Daoy (cell line): Measurements from ENCODE around the gene FAM78A. TPM values are rescaled to one million over a fixed set of nuclear protein-coding genes. Genes with fewer than 3 reads are reported as not detected.

ENCODE experiments used
- DNase-seq: peaks from one replicate; pipeline ENCODE4 v3.0.0-alpha.2; 2015; ENCODE audit warnings: low read depth
- total RNA-seq: library from RNA; depleted of rRNA; stranded (reverse); fragments of >200 nt; shearing (Covaris generic); gene quantifications from 2 replicates; pipeline ENCODE4 v1.2.3, GENCODE V29; 2014

The FAM78A gene
- total RNA-seq, 1 experiment from 2014 or later = 0.51 TPM

DNA sequence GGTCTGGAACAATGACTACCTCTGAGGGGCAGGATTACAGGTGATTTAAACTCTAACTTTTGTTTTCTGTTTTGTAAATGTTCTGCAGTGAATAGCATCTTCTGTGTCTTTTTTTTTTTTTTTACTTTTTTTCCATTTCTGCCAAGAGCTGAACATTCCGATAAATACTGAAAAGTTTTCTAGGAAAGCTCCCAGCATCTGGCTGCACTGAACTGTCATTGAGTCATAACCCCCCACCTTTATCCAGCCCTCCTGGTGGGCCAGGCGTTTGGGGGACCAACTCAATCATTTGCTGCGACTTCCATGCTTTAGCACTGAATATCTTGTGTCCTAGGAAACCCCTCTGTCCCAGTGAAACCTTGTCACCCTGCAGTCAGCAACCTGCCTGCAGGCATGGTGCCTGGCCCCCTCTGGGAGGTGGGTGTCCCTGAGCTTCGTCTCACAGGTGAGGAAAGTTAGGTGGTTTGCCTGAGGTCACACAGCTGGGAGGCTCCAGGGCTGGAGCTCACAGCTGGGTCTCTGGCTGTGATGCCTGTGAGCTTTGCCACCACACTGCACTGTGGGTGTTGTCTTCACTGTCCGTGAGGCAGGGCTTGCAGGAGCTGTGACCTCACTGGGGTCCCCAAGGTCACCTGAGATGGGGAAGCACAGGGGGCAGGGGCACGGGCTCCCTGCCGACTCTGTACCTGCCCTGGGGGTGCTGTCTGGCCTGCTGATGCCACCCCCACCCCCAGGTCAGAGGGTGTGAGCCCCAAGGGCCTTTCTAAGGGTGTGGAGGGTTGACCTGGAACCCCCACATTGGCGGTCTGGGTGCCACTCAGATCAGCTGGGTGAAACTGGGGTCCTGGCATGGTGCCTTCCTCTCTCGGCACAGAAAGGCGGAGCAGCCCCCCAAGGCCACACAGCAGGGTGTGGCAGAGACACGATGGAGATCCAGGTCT lies 27.3 kb upstream of the FAM78A start:
- DNase-seq = no peak

DNA sequence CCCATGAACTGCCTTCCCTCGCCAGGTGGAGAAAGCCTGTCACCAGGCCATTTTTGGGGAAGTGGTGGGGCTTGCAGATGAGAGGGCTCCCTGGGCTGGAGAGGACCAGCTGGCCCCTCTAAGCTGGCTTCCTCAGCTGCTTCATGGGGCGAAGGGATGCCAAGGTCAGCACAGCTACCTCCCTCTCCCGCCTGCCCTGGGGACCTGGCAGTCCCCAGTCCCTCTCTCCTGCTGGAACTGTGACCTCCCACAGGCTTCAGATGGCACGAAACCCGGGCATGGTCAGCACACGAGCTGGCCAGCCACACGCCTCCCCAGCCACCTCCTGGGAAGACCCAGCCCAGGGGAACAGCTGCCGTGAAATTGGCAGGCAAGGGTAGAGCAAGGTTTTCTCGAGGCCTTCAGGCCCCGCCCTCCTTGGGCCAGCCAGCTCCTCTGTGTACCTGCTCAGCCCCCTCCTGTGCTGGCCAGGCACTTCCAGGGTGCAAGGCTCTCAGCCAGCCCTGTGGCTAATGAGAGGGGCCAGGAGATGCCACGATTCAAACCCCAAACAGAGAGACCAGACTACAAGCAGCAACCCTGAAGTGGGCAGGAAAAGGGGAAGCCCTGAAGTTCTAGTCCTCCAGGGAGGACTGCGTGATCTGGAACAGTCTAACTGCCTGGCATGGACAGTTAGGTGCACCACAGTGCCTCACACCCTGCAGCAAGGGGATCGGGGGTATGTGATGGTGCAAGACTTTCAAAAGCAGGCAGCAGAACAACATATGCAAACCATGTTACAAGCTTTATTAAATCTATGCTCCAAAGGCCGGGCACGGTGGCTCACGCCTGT lies 26.1 kb upstream of the FAM78A start:
- DNase-seq = no peak

DNA sequence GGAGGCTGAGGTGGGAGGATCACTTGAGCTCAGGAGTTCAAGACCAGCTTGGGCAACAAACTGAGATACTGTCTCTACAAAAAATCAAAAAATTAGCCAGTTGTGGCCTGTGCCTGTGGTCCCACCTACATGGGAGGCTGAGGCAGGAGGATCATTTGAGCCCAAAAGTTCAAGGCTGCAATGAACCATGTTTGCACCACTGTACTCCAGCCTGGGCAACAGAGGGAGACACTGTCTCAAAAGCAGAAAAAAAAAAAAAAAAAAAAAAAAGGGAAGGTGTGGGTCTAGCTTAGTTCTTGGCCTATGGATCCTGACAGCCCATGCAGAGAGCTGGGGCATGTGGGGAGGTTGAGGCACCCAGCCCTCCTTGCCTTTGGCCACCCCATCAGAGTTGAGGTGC lies 24.1 kb upstream of the FAM78A start:
- no peak for DNase-seq

DNA sequence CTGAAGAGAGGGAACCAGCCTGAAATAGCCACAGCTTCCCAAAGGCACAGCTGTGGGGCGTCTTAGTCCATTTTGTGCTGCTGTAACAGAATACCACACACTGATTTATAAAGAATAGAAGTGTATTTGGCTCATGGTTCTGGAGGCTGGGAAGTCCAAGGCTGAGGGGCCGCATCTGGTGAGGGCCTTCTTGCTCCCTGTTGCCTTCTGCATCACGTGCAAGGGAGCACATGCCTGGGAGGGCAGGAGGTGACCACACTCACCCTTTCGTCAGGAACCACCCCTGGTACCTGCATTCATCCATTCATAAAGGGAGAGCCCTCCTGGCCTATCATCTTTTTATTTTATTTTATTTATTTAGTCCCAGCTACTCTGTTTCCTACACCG lies 23.6 kb upstream of the FAM78A start:
- no peak for DNase-seq

DNA sequence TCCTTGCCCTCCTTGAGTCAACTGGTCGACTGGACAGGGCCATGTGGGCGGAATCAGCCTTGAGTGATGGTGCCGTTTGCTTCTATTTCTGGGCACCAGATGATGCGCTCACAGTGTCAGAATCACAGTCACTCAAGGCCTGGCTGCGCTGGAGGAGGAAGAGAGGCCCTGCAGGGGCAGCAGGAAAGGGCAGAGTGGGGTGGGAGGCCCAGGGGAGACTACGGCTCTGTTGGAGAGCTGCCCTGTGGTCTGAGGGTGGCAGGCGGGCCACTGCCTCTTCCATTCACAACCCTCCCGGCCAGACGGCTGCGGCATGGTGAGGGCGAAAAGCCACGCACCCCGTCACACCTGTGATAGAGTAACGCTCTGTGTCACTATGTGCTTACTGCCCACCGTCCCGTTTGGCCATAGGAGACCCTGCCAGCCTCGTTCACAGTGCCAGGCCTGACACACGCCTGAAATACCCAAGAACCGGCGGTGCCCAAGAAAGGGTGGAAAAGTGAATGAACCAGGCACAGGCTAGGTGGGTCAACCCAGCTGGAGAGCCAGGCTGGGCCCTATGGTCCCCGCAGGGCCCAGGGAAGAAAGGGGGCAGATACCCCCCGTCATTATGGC lies 23.1 kb upstream of the FAM78A start:
- no peak for DNase-seq

DNA sequence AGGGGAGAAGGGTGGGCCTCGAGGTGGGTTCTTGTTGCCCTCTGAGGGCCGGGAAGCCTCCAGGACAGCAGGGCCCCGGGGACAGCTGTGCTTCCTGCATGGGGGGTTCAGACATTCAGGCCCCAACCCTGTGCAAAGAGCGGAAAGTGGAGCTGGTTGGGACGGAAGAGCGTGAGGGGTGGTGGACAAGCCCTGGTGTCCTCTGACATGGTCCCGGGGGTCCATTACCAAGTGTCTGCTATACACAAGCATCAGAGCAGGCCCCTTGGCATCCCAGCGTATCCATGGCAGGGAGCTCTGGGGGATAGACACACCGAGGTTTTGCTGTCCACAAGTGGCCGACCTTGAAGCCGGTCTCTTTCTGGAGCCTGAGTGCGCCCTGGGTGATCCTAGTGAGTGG lies 22.5 kb upstream of the FAM78A start:
- no peak for DNase-seq

DNA sequence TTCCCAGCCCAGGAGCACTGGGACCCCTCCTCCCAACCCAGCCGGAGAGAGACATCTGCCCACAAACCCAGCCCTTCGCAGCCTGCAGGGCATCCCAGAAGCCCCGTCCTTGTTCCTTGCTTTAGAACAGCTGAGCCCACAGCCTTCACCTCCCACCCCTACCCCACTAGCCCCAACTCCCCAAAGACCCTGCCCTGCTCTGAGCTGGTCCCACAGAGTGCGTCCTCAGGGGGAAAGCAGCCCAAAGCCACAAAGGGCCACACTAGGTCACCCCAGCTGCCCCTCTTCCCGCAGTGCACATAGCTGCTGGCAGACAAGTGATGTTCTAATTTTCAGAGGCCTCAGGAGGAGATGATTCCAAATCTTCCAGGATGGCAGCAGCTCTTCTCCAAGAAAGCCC lies 22.0 kb upstream of the FAM78A start:
- DNase-seq = no peak

DNA sequence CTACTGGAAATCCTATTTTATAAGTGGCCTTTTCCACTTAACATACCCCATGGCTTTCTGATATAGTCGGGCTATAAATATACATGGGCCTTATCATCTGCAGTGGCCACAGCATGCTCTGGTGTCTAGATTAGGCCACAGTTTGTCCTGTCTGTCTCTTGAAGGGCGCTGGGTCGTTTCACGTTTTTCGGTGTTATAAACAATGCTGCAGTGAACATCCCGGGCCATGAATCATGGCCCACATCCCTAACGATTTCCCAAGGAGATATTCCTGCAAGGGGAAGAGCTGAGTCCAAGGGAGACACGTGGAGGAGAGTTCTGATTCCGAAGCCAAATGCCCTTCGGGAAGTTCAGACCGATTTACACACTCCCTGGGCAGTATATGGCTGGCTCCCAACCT lies 21.6 kb upstream of the FAM78A start:
- DNase-seq = no peak

DNA sequence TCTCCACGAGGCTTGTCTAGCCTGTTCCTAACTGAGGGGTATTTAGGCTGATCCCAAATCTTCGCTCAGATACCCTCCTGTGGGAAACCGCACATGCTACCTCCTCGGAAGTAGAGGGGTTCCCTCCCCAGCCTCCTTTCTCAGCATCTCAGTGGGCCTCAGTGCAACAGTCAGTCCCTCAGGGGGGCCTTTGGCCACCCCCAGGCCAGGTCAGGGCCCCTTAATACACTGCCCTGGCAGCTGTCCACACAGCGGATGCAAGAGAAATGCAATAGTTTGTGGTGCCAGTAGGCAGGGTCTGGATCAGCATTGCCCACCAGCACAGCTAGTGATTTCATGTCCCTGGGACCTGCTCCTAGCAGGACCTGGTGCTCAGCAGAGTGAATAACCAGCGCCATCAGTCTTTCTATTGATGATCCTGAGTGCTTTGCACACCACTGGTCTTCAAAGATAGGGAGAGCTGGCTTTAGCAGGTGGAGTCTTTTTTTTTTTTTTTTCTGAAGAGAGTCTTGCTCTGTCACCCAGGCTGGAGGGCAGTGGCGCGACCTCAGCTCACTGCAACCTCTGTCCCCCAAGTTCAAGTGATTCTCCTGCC lies 20.7 kb upstream of the FAM78A start:
- no peak for DNase-seq

DNA sequence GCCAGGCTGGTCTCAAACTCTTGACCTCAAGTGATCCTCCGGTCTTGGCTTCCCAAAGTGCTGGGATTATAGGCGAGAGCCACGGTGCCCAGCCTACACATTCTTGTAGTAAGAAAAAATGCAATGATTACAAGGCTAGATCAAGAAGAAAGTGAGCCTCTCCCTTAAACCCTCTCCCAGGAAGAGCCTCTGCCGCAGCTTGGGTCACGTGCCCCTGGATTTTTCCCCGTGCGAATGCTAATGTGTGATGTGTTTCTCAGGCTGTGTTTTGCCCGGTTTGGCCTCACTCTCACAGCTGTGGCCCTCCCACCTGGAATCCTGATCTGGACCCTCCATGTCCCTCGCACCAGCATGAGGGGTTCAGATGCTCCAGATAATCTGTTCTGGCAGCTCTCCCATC lies 20.1 kb upstream of the FAM78A start:
- DNase-seq = no peak

DNA sequence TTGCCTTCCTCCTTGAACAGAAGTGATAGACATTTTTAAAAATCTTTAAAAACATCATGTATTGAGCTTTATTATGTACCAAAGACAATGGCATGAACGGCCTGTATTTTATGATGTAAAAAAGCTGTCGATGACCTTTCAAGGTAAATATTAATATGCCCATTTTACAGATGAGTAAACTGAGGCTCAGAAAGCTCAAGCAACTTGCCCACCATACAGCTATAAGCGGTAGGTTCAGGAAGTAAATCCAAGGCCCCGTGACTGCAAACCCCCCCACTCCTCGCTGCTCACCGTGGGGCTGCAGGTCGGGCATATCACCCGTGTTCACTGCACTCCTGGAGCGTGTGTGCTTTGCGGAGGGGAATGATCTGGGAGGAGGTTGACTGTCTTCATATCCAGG lies 16.6 kb upstream of the FAM78A start:
- no peak for DNase-seq

DNA sequence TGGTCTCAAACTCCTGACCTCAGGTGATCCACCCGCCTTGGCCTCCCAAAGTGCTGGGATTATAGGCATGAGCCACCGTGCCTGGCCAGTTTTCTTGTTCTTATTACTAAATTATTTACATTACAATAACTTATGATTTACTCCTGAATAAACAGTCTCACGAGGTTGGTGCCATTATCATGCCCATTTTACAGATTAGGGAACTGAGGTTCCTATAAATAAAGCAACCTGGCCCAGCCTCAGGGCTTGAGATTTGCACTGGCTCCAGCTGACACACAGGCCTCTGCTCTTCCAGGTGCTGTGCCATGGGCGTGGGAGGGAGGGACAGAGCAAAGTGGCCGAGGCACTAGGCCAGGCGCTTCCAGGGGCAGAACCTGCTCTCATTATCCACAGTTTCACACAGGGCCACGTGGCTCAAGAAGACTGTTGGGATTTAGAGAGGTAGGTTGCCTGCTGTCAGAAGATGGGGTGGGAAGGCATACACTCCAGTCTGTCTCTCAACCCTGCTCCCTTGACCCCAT lies 15.5 kb upstream of the FAM78A start:
- no peak for DNase-seq

DNA sequence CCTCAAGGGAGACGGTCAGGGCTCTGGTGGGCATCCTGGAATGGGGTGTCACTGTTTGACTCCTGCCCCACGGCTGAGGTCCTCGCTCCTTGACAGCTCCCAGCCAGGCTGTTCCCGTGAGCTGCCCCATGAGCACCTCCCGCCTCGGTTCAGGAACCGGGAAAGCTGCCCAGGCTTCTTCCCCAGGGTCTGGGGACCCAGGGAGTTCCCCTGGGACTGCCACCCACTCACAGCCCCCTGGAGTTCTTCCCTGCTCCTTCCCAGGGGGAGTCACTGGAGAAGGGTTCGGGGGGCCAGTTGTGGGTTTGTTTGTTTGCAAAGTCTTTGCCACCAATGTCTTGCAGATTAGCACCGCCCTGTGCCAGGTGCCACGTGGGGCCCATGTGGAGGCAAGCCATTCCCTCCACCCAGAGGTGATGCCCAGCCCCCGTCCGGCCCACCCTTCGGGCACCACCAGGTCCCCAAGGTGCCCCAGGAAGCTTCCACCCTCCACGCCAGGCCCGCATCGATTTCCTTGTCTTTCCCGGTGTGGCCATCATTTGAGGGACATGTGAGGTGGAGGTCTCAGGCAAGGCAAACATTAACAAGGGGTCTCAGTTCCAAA lies 14.6 kb upstream of the FAM78A start:
- no peak for DNase-seq

DNA sequence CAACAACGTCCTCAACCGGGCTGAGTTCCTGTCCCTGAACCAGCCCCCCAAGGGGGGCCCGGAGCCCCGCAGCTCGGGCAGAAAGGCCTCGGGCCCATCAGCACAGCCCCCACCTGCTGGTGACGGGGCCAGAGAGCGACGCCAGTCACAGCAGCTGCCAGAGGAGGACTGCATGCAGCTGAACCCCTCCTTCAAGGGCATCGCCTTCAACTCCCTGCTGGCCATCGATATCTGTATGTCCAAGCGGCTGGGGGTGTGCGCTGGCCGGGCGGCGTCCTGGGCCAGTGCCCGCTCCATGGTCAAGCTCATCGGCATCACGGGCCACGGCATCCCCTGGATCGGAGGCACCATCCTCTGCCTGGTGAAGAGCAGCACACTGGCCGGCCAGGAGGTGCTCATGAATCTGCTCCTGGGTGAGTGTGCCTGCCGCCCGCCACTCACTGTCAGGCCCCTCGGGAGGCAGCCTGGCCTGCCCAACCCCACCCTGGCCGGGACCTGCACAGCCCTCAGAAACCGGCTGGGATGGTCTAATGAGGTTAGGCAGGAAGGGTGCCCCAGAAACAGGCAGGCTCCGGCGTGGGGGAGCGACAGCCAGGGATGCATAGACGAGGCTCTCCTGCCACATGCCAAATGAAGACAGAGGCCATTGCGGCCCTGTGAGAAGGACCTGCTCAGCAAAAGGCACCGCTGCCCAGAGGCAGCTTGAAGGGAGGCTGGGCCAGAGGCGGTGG lies 13.9 kb upstream of the FAM78A start:
- no peak for DNase-seq

DNA sequence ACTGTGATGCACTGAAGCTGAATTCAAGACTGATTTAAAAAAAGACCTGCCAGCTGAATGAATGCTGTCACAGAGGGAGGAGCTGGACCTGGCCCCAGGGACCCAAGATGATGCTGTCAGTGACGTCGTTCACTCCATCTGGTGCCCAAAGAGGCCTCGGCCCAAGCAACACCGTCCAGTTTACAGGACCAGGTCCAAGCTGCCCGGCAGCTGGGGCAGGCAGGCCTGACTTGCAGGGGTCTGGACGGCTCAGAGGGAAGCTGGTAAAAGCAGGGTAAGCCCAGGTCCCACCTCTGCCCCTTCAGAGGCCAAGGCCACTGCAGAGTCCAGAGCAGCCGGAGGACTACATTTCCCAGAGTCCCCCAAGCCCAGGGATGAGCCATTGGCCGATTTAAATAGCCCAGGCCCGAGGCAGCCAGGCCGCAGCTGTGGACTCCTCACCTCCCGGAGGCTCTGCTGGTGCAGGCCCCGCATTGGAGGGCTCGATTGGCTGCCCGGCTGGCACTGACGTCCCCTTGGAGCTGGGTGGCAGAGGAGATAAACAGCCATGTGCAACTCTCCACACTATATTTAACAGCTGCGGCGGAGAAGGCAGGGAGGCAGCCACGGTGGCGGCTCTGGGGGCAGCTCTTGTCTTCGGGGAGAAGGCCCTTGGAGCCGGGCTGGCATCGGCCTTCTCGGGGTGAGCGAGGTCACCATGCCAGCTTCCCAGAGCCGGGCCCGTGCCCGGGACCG lies 13.2 kb upstream of the FAM78A start, which contains the start of gene PLPP7:
Gene PLPP7, plus strand, starts transcription at position 423 of the 735 bp plus-strand sequence. Its CDS starts 275 bp downstream, at position 698.
- peak; percentile 79 for DNase-seq

DNA sequence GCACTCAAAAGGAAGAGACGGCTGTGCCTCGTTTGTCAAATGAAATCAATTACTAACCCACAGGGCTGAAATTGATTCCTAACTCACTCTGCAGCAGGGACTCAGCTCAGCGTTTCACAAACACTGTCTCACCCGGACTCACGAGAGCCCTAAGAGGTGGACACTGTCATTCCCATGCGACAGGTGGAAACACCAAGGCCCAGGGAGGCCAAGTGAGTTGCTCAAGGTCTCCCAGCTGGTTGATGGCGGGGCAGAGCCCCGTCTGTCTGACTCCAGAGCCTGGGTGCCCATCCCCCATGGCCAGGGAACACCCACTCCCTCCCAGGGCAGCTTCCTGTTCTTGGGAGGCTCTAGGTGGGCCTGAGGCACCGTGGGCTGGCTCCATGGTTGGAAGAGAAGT lies 11.9 kb upstream of the FAM78A start:
- DNase-seq = no peak

DNA sequence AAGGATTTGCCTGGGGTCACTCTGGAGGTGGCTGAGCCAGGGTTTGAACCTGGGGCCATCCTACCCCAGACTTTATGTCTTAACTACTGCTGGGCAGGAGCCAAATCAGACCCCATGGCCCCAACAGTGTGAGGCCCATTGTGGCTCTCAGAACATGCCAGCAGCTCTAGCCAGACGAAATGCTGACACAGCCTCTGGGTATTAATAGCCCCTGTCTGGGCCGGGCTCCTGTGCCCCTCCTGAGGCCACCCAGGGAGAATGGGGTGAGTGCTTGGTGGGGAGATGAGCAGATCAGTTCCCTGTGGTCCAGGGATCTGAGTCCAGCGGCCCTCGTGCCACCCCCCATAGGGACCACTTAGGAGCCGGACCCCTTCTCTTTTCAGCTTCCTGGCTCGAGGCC lies 11.0 kb upstream of the FAM78A start:
- no peak for DNase-seq

DNA sequence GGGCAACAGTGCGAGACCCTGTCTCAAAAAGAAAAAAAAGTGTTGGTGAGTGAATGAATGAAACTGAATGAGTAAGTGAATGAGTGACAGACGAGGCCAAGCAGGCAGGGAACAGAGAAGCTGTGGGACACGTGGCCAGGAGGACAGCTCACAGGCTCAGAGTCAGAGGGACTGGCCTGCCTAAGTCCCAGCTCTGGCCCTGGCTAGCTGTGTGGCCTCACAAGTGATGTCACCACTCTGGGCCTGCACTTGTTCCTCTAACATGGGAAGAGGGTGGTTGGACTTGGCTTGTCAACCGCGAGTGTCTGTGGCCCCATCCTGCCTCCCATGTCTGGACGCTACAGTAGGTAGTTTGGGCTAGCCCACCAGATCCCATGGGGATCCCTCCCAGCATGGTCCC lies 8.5 kb upstream of the FAM78A start:
- DNase-seq = no peak

DNA sequence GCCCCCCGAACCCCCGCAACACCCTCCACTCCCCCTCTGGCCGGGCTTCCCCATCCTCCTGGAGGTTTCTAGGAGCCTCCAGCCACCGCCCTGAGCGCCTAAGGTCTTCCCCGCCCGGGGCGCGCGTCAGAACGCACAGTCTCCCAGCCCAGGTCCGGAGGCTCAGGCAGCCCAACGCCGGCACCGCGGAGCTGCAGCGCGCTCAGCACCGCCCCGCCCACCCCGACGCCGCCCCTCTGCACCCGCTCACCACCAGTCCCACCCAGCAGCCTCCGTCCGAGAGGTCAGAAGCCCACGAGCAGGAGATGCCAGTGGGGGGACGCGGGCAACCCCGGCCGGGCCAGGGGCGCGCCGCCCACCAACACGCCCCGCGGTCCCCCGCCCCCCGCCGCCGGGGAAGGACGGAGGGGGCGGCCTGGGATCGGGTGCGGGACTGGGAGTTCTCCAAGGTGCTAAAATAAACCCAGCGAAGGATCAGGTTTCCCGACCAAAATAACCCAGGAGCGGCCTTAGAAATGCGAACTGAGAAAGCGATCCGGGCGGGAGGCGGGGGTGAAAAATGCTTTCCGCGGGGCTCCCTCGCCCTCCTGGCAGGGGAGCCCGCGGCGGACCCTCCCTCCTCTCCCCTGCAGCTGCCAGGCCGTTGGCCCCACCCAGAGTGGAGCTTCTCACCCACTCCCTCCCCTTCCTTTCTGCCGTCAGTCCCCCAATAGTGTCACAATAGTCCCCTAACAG lies 6.5 kb upstream of the FAM78A start:
- no peak for DNase-seq
